ENCODE measurements around the gene GTPBP6. TPM values are rescaled to one million over a fixed set of nuclear protein-coding genes. Genes with fewer than 3 reads are reported as not detected.
"Not testable (repeated sequence)": the region's sequence is repeated elsewhere in the genome, so short reads cannot be mapped to it uniquely, and the experiment has no call there.

GTPBP6 gene
- total RNA-seq, 1 donor from 2014 or later, result 53.5 TPM

GRCh38 chrX:331825-332495 lies 13.4 kb upstream of the GTPBP6 start:
- Mint-ChIP-seq H3K27me3 (no peaks in the 10 kb centered on the region), H3K9me3 (no peaks in the 10 kb centered on the region), H3K36me3 (peaks cover 11% of the 10 kb centered on the region), H3K4me1 (ENCODE audit: unreplicated experiment) (no peaks in the 10 kb centered on the region), H3K27ac (no peak overlapping the region), H3K4me3 (no peak overlapping the region)
- no peak for DNase-seq (ENCODE audit: extremely low spot score, unreplicated experiment)
- no peak for TF ChIP-seq CTCF (conservative IDR thresholded peaks at IDR 0.05)

DNA sequence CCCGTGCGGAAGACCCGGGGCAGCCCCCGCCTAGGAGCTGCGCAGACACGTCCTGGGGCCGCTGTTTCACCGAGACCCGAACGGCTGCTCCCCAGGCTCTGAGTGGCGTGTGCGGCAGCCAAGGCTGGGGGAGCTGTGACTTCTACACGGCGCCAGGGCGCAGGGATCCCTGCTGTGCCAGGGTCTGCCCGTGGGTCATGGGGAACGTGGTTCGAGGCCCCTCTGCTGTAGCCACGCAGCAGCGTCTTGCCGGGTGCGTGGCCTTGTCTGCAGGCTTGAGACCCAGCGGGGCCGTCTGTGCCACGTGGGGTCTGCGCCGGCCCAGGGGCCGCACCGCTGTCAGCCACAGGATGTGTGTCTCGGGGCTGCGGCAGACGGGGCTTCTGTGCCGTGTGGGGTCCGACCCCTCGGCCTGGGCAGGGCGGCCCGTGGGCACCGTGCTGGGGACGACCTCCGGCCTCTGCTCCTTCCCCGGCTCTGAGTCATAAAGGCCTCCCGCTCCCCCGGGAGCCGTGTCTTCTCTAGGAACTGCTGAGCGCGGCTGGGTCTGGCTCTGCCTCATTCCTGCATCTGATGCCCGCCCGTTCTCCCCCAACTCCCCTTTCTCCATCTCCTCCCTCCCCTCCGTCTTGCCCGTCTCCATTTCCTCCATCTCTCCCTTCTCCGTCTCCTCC lies 12.7 kb upstream of the GTPBP6 start:
- H3K27me3 Mint-ChIP-seq, result no peaks in the 10 kb centered on the region
- no peak overlapping the region for H3K27ac Mint-ChIP-seq
- H3K4me3 Mint-ChIP-seq, result no peak overlapping the region
- H3K36me3 Mint-ChIP-seq, result peaks cover 6% of the 10 kb centered on the region
- TF ChIP-seq CTCF (conservative IDR thresholded peaks at IDR 0.05), result no peak
- no peak for DNase-seq (ENCODE audit: extremely low spot score, unreplicated experiment)
- no peaks in the 10 kb centered on the region for H3K4me1 Mint-ChIP-seq (ENCODE audit: unreplicated experiment)
- H3K9me3 Mint-ChIP-seq, result no peaks in the 10 kb centered on the region

DNA sequence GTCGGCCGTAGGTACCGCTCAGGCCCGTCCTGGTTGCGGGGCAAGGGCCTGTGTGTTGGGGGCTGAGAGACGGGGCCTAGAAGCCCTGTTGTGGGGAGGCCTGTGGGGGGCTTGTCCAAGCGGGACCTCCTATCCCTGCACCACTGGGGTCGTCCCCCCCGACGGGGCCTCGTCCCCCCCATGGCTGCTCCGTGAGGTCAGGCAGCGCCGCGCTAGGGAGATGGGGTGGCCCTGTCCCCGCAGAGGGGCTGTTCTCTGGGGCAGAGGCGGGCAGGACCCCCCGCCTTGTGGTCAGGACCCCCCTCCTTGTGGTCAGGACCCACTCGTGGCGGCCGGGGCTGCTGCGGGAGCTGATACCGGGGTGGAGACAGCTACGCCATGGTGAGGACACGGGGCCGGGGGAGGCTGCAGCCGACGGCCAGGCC lies 12.1 kb upstream of the GTPBP6 start:
- H3K27me3 Mint-ChIP-seq, result no peaks in the 10 kb centered on the region
- no peak overlapping the region for H3K4me3 Mint-ChIP-seq
- no peaks in the 10 kb centered on the region for H3K9me3 Mint-ChIP-seq
- peaks cover 3% of the 10 kb centered on the region for H3K36me3 Mint-ChIP-seq
- no peak for DNase-seq (ENCODE audit: extremely low spot score, unreplicated experiment)
- H3K27ac Mint-ChIP-seq, result no peak overlapping the region
- H3K4me1 Mint-ChIP-seq (ENCODE audit: unreplicated experiment), result no peaks in the 10 kb centered on the region
- TF ChIP-seq CTCF (conservative IDR thresholded peaks at IDR 0.05), result no peak

GRCh38 chrX:330141-330725 lies 11.6 kb upstream of the GTPBP6 start:
- H3K4me1 Mint-ChIP-seq (ENCODE audit: unreplicated experiment); H3K36me3 Mint-ChIP-seq; DNase-seq (ENCODE audit: extremely low spot score, unreplicated experiment); H3K4me3 Mint-ChIP-seq; H3K27me3 Mint-ChIP-seq; H3K27ac Mint-ChIP-seq; H3K9me3 Mint-ChIP-seq: not testable (repeated sequence)

DNA sequence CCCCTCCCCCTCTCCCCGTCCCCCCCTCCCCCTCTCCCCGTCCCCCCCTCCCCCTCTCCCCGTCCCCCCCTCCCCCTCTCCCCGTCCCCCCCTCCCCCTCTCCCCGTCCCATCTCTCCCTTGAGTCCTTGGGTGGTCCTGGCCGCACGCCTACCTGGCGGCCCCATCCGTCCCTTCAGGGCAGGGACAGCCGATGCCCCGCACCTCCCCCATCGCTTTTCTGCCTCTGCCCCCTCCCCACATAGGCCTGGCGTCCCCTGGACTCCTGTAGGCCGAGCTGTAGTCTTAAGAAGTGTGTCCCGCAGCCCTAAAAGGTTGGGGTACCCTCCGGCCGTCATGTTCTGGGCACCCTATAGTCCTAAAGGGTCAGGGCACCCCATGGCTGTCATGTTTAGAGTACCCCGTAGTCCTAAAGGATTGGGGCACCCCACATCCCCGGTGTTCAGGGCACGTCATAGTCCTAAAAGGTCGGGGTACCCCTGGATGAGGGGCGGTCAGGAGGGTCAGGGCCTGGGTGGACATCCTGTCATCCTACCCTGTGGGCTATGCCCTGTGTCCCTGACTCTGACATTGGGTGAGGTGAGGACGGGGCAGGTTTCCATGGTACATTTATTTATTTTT lies 10.8 kb upstream of the GTPBP6 start:
- Mint-ChIP-seq H3K27ac (no peak overlapping the region), H3K27me3 (no peaks in the 10 kb centered on the region), H3K4me1 (ENCODE audit: unreplicated experiment) (peaks cover 3% of the 10 kb centered on the region), H3K9me3 (no peaks in the 10 kb centered on the region), H3K36me3 (no peaks in the 10 kb centered on the region), H3K4me3 (no peak overlapping the region)
- no peak for TF ChIP-seq CTCF (conservative IDR thresholded peaks at IDR 0.05)
- no peak for DNase-seq (ENCODE audit: extremely low spot score, unreplicated experiment)

DNA sequence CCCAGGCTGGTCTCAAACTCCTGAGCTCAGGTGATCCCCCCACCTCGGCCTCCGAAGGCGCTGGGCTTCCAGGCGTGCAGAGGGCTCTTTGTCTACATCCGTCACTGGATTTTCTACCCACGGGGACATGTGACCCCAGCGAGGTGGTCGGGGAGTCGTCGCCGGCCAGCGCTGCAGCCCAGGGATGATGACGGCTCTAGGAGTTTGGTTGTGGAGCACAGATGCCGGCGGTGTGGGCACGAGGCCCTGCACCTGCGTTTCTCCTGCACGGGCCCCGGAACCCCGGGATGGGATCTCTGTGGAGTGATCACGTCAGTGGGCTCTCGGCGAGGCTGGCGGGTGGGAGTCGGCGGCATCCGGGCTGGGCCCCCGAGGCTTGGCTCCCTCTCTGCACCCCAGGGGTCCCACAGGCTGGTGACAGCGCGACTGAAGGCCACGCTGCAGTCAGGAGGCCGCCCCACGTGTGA lies 9.1 kb upstream of the GTPBP6 start:
- no peak for DNase-seq (ENCODE audit: extremely low spot score, unreplicated experiment)
- Mint-ChIP-seq H3K36me3 (no peaks in the 10 kb centered on the region), H3K9me3 (no peaks in the 10 kb centered on the region), H3K27me3 (peaks cover 5% of the 10 kb centered on the region), H3K27ac (no peak overlapping the region), H3K4me3 (no peak overlapping the region), H3K4me1 (ENCODE audit: unreplicated experiment) (peaks cover 9% of the 10 kb centered on the region)
- TF ChIP-seq CTCF (conservative IDR thresholded peaks at IDR 0.05), result no peak

DNA sequence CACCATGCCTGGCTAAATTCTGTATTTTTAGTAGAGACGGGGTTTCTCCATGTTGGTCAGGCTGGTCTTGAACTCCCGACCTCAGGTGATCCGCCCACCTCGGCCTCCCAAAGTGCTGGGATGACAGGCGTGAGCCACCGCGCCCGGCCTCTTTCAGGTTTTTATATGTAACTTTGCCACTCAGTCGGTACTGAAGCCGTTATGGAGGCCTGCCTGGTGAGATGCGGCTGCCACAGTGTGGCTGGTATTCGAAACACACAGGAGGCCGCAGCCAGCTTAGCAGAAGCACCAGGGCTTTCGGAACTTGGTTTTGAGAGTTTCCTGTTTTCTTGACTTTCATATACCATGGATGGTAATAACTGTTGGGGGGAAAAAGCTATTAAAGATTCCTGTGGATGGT lies 6.1 kb upstream of the GTPBP6 start:
- H3K9me3 Mint-ChIP-seq; H3K27ac Mint-ChIP-seq; DNase-seq (ENCODE audit: extremely low spot score, unreplicated experiment); H3K4me3 Mint-ChIP-seq; H3K4me1 Mint-ChIP-seq (ENCODE audit: unreplicated experiment); H3K27me3 Mint-ChIP-seq; H3K36me3 Mint-ChIP-seq: not testable (repeated sequence)

Measured in type B pancreatic cell (in vitro differentiated cells).